Glutamatergic neuron (in vitro differentiated cells): Measurements from ENCODE around the gene GAPDH. TPM values are rescaled to one million over a fixed set of nuclear protein-coding genes. Genes with fewer than 3 reads are reported as not detected.

Source experiments
- DNase-seq: peaks from one replicate; pipeline ENCODE4 v3.0.0; 2022
- H3K27ac Mint-ChIP-seq: one replicate; pipeline ENCODE4 v1.8.0; 2020; ENCODE audit warnings: mild to moderate bottlenecking, mixed read lengths, inconsistent platforms; ENCODE audit not compliant: unreplicated experiment
- H3K27me3 Mint-ChIP-seq: one replicate; pipeline ENCODE4 v1.8.0; 2020; ENCODE audit warnings: mild to moderate bottlenecking, moderate library complexity, mixed read lengths, inconsistent platforms; ENCODE audit not compliant: unreplicated experiment
- H3K36me3 Mint-ChIP-seq: one replicate; pipeline ENCODE4 v1.8.0; 2020; ENCODE audit warnings: mild to moderate bottlenecking, mixed read lengths, inconsistent platforms; ENCODE audit not compliant: unreplicated experiment
- H3K4me1 Mint-ChIP-seq: one replicate; pipeline ENCODE4 v1.8.0; 2020; ENCODE audit warnings: mild to moderate bottlenecking, low read depth, mixed read lengths, inconsistent platforms; ENCODE audit not compliant: unreplicated experiment
- H3K4me3 Mint-ChIP-seq: one replicate; pipeline ENCODE4 v1.8.0; 2020; ENCODE audit warnings: mild to moderate bottlenecking, mixed read lengths, inconsistent platforms; ENCODE audit not compliant: unreplicated experiment
- H3K9me3 Mint-ChIP-seq: one replicate; pipeline ENCODE4 v1.8.0; 2020; ENCODE audit warnings: mild to moderate bottlenecking, moderate library complexity, mixed read lengths, inconsistent platforms; ENCODE audit not compliant: unreplicated experiment
- CTCF ChIP-seq: fragments of 200-600 bp; sonication (generic); IDR thresholded peaks from one replicate; pipeline ENCODE4 v1.5.0; 2021; ENCODE audit not compliant: partially characterized antibody, unreplicated experiment
- total RNA-seq: library from RNA; stranded (reverse); fragmentation: NEBNext Ultra II Directional; extraction: Animal tissue kit (Norgen Biotek cat#: 25700); gene quantifications from one replicate; pipeline ENCODE4 v1.2.1, GENCODE V29; 2021; ENCODE audit not compliant: unreplicated experiment

GAPDH gene
- total RNA-seq, 1 donor from 2014 or later, result 2,124 TPM

- no peak for DNase-seq
- peaks cover 12% of the 10 kb centered on the region for H3K27me3 Mint-ChIP-seq
- peaks cover 16% of the 10 kb centered on the region for H3K9me3 Mint-ChIP-seq
- no peaks in the 10 kb centered on the region for H3K36me3 Mint-ChIP-seq
- H3K4me1 Mint-ChIP-seq, result peaks cover 25% of the 10 kb centered on the region
- TF ChIP-seq CTCF, result no peak
- H3K4me3 Mint-ChIP-seq, result no peak overlapping the region
- H3K27ac Mint-ChIP-seq, result no peak overlapping the region
Measured at GRCh38 chr12:6529291-6529737, 5.0 kb upstream of the GAPDH start.

DNA sequence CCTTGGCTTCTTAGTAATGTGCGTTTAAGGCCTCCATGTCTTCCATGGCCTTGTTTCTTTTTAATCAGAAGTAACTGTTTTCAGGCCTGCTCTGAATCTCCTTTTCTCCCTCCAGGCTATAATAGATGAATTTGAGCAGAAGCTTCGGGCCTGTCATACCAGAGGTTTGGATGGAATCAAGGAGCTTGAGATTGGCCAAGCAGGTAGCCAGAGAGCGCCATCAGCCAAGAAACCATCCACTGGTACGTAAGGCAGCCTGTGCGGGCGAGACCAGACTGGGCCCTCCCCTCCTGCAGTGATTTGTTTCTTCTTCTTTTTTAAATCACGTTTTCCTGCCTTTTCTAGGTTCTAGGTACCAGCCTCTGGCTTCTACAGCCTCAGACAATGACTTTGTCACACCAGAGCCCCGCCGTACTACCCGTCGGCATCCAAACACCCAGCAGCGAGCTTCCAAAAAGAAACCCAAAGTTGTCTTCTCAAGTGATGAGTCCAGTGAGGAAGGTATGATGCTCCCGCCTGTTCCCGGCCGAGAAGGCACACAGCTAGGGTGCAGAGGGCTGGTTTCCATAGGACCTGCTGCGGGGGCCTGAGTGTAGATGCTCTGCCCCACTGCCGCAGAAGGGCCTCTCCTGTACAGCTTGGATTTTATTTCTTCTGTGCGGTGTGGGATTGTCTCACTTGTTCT is 3.6 kb upstream of the GAPDH start:
- peak overlapping the region; percentile 73 for H3K27ac Mint-ChIP-seq
- H3K4me1 Mint-ChIP-seq, result peaks cover 25% of the 10 kb centered on the region
- peak overlapping the region; percentile 65 for H3K4me3 Mint-ChIP-seq
- H3K27me3 Mint-ChIP-seq, result peaks cover 12% of the 10 kb centered on the region
- peaks cover 18% of the 10 kb centered on the region for H3K9me3 Mint-ChIP-seq
- DNase-seq, result no peak
- TF ChIP-seq CTCF, result no peak
- H3K36me3 Mint-ChIP-seq, result no peaks in the 10 kb centered on the region

DNA sequence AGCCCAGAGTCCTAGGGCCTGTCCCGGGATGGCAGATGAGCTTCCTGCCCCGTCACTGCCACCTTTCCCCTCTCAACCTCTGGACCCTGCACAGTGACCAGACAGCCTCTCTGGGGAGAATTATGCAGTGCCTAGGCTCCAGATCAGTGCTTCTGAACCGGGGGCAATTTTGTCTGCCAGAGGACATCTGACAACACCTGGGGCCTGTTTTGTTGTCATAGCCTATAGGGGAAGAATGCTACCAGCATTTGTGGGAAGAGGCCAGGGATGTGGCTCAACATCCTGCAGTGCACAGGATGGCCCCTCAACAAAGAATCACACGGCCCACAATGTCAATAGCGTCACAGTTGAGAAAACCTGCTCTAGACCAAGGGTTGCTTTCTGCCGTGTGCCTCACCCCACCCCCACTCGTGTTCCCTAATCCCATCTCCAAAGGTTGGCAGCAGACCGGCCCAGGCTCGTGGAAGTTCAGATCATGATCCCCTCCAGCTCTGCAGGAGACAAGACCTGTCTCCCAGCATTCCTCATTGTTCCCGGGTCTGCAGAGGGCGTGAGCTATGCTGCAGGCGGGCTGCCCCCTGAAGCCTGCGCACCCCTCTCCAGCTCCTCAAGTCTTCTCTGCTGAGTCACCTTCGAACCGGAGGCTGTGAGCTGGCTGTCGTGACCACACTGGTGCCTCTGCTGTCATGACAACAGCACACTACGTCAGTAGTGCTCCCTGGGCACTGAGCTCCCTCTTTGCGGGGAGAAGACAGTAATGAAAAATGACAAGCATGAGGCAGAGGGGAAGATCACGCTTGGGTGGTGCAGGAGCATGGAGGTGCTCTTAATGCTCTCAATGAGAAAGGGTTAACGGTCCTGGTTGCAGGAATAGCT is 2.0 kb upstream of the GAPDH start:
- Mint-ChIP-seq H3K9me3 (peaks cover 26% of the 10 kb centered on the region), H3K4me1 (peaks cover 29% of the 10 kb centered on the region), H3K27me3 (peaks cover 12% of the 10 kb centered on the region), H3K4me3 (peak overlapping the region; percentile 90), H3K36me3 (peaks cover 3% of the 10 kb centered on the region), H3K27ac (peak overlapping the region; percentile 96)
- peak; percentile 72 for DNase-seq
- TF ChIP-seq CTCF, result no peak

- TF ChIP-seq CTCF, result no peak
- peaks cover 3% of the 10 kb centered on the region for H3K36me3 Mint-ChIP-seq
Measured at GRCh38 chr12:6532927-6533652, 1.2 kb upstream of the GAPDH start.

More at GRCh38 chr12:6532927-6533652, 1.2 kb upstream of the GAPDH start:
- Mint-ChIP-seq H3K9me3 (peaks cover 29% of the 10 kb centered on the region), H3K27ac (peak overlapping the region; percentile 96), H3K4me1 (peaks cover 29% of the 10 kb centered on the region), H3K4me3 (peak overlapping the region; percentile 90), H3K27me3 (peaks cover 14% of the 10 kb centered on the region)
- peak; percentile 71 for DNase-seq
